ENCODE measurements around the gene HSPB6.

HSPB6 gene

DNA sequence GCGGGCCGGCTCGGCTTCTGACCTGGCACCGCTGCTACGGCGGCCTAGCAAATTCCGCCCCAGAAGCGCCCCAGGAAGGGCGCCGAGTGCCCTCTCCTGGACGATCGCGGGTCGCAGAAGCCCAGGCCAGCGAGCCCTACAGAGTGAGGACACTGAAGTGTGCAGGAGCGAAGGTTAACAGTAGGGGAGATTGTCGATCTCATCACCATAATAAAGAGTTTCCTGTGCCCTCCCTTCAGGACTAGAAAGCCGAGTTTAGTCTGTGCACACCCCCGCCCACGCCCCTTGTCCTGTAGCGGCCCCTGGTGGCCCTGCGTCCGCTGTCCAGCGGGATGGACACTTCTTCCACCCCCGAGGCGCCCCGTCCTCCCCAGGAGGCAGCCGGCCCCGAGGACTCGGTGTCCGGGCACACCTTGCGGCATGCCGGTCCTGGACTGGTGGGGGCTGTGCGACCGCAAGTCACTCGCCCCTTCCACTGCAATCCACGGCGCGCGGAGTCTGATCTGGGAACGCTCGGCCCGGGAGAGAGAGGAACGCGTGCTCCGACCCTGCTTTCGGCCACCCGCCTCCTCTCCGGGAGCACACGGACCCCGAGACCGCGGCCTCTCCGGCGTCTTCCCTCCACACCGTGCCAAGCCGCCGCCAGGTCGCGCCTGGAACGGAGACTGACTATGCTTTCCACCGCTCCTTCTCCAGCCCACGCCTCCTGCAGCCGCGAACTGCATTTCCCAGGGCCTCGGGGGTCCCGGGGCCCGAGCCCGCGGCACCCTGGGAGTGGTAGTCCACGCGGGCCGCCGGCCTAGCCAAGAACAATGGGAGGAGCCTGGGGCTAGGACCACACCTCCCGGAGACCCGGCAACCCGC is 39.8 kb downstream of the HSPB6 start:
- peak; percentile 57 for DNase-seq (ENCODE audit: low read depth)

DNA sequence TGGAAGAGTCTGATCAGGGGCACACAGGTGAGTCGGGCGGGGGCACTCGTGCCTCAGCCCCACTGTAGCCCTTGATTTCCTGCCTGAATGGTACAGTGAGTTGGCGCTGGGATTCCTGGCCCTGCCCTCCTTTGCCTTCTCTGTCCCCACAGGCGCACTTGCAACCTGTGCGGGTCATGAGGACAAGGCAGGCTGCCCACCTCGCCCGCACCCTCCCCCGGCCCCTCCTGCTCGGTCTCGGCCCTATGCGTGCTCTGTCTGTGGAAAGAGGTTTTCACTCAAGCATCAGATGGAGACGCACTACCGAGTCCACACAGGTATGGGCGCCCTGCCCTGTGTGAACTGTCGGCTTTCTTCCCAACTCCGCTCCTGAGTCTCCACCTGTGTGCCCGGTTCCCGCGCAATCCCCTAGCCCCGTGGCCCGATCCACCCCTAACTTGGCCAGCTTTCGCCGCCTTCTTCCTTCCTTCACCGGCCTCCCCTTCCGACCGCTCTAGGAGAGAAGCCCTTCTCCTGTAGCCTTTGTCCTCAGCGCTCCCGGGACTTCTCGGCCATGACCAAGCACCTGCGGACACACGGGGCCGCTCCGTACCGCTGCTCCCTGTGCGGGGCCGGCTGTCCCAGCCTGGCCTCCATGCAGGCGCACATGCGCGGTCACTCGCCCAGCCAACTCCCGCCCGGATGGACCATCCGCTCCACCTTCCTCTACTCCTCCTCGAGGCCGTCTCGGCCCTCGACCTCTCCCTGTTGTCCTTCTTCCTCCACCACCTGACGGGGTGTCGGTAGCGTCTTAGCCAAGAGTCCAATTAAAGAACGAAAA is 40.6 kb downstream of the HSPB6 start:
- no peak for DNase-seq (ENCODE audit: low read depth)

DNA sequence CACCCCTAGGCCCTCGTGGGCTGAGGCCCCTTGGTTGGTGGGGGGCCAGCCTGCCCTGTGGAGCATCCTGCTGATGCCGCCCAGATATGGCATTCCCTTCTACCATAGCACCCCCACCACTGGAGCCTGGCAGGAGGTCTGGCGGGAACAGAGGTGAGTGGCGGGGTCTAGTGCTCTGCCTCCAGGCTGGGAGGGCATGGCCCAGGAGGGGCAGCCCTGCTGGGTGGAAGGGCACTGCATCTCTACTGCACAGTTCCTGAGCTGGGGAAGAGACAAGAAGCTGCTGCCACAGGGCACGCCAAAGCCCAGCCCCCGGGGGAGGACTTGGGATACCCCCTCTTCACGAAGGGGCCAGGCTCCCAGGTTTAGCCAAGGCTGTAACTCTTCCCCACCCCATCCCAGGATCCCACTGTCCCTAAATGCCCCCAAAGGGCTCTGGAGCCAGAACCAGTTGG is 41.4 kb downstream of the HSPB6 start:
- no peak for DNase-seq (ENCODE audit: low read depth)

DNA sequence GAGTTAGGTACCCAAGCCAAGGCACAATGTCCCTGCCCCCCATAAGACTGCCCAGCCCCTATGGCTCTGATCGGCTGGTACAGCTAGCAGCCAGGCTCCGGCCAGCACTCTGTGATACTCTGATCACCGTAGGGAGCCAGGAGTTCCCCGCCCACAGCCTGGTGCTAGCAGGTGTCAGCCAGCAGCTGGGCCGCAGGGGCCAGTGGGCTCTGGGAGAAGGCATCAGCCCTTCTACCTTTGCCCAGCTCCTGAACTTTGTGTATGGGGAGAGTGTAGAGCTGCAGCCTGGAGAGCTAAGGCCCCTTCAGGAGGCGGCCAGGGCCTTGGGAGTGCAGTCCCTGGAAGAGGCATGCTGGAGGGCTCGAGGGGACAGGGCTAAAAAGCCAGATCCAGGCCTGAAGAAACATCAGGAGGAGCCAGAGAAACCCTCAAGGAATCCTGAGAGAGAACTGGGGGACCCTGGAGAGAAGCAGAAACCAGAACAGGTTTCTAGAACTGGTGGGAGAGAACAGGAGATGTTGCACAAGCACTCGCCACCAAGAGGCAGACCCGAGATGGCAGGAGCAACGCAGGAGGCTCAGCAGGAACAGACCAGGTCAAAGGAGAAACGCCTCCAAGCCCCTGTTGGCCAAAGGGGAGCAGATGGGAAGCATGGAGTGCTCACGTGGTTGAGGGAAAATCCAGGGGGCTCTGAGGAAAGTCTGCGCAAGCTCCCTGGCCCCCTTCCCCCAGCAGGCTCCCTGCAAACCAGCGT is 42.1 kb downstream of the HSPB6 start:
- DNase-seq (ENCODE audit: low read depth) = no peak

DNA sequence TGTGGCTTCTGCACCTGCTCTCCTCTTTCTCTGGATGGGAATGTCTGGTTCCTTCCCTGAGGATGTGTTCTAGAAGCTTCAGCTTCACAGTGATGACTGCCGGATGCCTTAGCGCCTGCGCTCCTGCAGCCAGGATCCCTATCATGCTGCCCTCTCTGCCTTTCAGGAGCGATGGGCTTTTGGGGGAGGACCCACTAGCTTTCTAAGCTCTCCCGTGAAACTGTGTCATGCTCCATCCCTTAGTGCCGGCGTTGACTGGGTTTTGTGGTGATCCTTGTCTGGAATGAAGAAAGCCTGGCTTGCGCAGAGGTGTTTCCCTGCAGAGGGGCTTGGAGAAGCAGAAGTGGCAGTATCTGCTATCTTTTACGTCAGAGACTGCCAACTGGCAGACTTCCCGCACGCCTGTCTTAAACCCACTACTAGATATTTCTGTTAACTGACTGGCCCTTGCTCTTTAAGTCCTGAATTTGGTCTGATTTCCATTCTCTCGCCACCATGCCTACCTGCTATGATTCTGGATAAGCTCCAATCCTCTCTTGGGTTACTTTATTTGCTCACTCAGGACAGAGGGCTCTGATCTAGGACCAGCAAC is 42.8 kb downstream of the HSPB6 start:
- no peak for DNase-seq (ENCODE audit: low read depth)

DNA sequence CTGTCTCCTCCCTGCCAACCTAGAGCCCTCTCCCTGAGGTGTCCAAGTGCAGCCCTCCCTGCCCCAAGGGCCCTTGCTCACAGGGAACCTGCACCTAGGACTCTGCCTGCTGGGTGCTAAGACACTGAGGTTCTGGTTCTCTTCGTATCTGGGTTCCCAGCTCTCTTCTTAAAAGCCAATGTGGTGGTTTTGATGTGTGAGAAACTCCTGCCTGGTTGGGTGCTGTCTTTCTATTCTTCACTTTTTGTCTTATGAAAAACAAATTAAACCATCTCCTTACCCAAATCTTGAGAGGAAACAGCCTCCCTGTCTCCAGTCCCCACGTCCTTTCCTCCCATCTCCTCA is 43.4 kb downstream of the HSPB6 start:
- no peak for DNase-seq (ENCODE audit: low read depth)

DNA sequence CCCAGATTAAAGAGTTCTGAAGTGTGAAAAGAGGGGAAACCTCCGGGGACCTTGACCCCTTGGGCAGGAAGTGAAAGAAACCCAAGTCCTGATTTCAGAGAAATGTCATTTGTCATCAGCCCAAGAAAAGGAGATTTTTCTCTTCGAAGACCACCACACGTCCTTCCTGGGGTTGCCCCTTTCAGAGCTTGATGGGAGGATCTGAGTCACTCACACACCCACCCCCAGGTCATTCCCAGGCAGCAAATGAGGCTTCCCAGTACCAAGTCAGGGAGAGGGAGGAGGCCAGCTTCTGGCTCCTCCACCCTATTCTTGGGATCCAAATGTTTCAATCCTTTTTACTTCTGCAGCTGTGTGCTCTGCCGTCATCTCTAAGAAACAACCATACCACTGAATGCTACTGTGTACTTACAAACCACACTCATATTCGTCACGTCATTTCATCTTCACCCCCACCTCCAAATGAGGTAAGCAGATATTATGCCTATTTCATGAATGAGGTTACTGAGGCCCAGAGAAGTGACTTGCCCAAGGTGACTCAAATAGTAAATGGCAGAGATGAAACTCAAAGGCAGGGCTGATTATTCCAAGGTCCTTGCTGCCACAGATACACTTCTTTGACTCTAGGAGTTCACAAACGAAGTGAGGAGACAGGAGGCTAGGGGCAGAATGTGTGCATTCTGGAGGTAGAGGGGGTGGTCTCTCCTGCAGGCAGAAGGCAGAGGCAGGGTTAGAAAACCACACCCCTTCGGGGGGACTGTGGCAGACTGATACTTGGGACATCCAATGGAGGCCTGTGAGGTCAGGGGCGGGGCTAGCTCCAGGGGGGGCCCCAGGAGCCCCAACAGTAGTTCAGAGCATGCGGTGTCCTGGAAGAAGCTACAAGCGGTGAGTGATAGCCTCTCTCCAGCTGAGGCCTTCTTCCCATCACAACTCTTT is 44.0 kb downstream of the HSPB6 start:
- peak; percentile 47 for DNase-seq (ENCODE audit: low read depth)

DNA sequence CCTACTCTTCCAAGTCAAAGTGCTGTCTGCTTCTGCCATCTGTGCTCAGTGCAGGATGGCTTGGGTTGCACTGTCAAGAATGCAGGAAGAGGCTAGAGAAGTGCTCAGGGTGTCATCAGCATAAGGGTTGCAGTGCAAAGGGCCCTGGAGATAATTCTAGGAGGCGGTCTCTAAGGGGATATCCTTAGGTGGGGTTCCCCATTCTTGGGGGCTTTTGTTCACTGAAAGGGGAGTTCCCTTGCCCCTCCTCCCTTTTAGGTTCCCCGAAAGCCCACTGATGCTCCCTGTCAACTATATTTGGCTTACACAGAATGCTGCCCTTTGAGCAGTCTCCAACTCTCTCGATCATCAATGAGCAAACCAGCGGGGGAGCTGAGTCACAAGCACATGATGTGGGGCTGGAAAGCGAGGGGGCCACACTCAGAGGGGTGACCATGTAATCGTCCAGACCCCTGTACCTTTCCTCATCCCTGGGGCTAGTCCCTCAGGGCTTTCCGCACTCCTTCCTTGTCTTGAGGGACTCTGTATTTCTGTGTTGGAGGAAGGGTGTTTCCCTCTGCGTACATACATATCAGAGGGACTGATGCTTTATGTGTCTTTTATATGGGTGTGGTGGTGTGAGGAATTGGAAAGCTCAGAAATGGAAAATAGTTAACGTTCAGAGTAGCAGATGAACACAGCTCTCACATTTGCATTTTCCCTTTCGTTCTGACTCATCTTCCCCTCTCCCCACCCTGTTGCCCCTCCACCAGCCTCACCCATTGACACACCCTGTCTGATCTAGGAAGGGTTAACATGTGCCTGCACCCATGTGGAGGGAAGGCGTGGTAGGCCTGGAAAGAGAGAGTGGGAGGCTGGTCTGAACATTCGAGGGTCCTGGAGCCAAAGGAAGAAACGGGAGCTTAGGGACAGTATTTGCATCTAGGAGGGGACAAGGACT is 45.8 kb downstream of the HSPB6 start:
- no peak for DNase-seq (ENCODE audit: low read depth)

DNA sequence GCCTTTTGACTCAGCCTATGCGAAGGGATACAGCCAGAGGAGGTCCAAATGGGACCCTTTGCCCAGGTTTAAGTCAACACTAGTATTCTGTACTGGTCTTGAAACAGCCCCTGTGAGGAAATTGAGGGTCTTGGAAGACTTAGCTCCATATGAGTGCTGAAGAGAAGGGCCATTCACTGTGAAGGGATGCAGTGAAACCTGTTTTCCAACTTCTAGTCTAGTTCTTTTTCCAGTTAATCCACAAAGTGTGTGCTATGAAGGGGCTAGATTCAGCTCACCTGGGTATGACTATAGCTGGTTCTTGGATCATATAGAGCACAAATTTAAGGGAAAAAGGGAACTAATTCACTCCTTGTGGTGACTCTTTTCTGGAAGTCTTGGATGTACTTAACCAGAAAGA is 48.4 kb downstream of the HSPB6 start:
- DNase-seq (ENCODE audit: low read depth) = no peak
